GM19351 (cell line): ENCODE data around the gene TMEM31.
"Not testable (repeated sequence)": the region's sequence is repeated elsewhere in the genome, so short reads cannot be mapped to it uniquely, and the experiment has no call there.

ENCODE experiments used
- ATAC-seq: cut with Tn5 transposase; IDR thresholded peaks from one replicate; pipeline ENCODE4 v1.9.1; 2021; ENCODE audit warnings: mild to moderate bottlenecking, moderate library complexity; ENCODE audit not compliant: unreplicated experiment

Gene TMEM31

DNA sequence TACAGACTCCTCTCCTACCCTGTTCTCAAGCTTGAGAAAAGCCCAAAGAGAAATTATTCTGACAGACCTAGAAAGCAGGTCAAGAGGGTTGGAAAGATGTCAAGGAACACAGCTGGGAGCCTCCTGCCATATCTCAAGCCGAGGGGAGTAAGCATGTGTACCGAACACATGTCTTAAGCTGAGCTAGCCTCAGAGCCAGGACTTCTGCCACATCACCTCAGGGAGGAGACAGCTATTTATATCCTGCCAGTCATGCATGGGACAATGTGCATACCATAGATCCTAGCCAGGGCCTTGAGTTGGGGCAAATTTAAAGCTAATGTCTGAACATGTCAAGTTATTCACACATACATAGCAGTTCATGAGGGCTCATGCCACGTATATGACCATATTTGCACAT, 11.8 kb downstream of the TMEM31 start:
- ATAC-seq: no peak

DNA sequence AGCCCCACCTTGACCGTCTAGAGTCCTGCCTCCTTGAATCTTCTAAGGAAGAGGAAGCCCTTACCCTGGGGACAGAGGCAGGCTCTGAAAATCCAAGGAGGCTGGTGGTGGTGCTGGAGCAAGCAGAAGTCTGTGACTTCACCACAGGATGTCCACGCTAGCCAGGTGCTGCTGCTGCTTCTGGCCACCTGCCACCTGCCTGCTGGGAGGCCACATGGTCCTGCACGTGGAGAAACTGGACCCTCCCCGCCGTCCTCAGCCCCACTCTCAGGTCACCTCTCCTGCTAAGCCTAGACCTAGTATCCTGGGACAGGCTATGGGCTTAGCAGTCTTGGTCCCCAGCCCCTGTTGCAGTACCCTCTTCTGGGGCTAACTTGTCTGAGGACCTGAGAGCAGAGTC, 15.8 kb downstream of the TMEM31 start:
- no peak for ATAC-seq

GRCh38 chrX:103727115-103727514, 16.4 kb downstream of the TMEM31 start:
- no peak for ATAC-seq

- ATAC-seq: no peak
Measured at GRCh38 chrX:103729015-103729414, 18.3 kb downstream of the TMEM31 start.

DNA sequence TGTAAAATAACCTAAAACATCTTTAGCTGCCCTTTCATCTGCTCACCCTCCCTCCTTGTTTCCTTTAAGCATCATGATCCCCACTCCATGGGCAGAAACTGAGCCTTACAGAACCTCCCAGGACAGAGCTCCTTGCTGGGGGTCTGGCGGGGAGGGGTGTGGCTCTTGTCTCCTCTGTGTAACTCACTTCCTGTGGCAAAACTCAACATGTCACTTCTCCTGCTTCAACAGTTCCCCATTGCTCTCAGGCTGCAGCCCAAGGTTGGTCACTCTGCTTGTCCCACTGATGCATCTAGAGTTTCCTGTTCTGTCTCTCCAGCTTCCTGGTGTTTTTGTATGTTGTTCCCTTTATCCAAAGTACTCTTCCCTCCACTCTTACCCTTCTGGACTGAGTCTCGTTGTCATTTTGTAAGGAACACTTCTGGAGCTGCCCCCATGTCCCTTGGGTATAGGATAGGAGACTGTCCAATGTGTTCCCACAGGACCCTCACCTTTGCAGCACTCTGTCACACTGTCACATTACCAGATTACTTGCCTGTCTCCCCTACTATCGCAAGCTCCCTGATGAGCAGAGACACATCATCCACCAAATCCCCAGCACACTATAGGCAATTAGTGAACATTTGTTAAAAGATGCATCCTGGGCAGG, 19.6 kb downstream of the TMEM31 start:
- no peak for ATAC-seq

DNA sequence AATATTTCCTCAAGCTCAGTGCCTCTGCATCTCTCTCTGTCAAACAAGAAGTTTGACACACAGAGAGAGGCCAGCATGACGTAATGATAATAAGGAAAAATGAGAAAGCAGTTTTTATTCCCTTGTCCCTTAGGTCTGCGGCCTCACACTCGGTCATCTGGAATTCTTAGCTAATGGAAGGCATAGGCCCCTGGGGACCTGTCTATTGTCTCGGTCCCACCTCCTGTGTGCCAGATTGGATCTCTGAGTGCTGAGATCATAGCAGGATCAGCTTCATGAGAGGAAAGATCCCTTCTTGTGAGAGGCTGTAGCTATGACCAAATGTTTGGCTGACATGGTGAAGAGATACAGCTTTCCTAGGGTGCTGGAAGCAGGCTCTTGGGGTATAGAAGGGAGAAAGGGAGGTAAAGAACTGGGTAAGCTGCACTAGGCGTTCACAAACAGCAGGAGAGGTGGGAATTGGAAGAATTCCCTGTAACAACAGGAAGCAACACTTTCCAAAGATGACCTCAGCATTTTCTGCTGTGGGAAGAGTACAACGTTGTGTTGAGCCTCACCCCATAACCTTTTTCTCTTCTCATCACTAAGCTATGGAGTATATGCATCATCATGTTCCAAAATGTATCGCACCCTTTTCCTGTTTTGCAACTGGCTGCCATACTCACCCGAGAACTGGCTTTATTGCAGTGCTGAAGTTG, 20.2 kb downstream of the TMEM31 start:
- ATAC-seq: no peak

GRCh38 chrX:103733017-103733416, 22.3 kb downstream of the TMEM31 start:
- ATAC-seq: no peak

DNA sequence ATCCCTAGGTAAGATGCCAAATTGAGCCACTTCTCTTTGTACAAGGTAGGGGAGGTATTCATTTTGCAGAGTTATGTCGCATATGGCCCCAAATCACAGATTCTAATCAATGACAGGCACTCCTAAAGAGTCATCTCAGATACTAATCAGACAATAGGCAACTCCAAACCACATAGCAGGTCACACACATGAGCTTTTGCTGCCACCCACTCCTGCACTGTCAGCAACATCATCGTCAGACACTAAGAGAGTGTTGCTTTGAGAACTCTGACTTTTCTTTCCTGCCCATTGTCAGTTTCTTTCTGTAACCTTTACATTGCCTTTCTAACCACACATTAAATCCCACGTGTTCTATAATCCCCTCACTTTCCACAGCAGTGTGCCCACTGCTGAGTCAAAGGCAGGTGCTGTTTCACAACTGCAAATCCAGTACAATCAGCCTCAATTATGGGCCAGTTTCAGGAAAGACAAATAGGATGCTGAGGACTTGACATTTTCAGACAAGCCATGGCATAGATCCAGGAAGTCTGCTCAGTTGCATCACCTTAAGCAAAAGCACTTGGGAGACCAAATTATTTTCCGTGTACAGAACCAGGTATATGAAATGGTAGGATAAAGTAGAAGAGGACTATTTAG, 23.5 kb downstream of the TMEM31 start:
- ATAC-seq: no peak

- ATAC-seq: no peak
Measured at GRCh38 chrX:103737696-103738095, 27.0 kb downstream of the TMEM31 start.

DNA sequence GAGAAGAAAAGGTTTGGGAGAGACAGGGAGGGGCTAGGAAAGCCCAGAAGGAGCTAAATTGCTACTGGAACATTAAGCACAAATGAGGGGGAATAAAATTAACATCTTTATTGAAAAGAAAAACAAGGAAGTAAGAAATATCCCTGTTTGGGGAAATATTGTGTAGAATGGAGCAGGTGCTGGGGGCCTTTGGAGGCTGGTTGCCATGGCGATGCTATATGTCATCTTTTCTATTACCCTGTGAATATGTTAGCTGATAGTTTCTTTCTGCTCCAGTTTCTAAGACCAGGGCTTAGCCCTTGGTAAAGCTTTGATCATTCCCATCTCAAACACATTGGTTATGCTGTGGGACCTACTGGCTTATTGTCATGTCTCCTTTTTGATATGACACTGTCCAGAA, 28.7 kb downstream of the TMEM31 start:
- ATAC-seq: no peak

DNA sequence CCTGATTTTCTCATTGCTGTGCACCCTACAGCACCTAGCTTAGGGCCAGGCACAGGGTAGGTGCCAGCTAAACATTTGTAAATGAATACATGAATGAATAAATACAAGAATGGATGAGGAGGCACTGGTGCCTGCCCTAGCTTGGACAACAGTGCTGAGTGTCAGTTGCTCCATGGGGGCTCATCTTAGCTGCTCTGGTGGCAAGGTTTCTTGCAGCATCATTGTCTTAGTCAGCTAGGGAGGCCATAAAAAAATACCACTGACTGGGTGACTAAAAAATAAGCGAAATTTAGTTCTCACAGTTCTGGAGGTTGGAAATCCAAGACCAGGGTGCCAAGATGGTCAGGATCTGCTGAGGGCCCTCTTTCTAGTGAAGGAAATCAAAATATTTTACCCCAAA, 31.2 kb downstream of the TMEM31 start:
- no peak for ATAC-seq

DNA sequence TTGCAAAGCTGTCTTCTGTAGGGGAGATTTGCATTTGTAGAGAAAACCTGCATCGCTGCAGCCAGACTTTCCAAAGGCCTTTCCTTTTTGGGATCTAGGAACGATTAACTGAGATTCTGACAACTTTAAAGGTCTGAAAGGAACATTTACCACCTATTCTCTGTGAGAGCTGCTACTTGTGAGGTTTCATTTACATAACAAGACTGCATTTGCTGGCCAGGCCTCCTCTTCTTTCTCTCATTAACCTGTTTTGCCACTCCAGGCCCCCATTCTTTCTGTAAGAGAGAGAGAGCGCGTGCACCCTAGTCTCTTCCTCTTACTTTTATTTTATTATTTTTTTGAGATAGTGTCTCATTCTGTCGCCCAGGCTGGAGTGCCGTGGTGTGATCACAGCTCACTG, 31.6 kb downstream of the TMEM31 start:
- no peak for ATAC-seq

GRCh38 chrX:103747163-103747562, 36.5 kb downstream of the TMEM31 start:
- ATAC-seq: no peak

- no peak for ATAC-seq
Measured at GRCh38 chrX:103754401-103754800, 43.7 kb downstream of the TMEM31 start.

GRCh38 chrX:103756736-103757135, 46.0 kb downstream of the TMEM31 start:
- ATAC-seq: no peak

DNA sequence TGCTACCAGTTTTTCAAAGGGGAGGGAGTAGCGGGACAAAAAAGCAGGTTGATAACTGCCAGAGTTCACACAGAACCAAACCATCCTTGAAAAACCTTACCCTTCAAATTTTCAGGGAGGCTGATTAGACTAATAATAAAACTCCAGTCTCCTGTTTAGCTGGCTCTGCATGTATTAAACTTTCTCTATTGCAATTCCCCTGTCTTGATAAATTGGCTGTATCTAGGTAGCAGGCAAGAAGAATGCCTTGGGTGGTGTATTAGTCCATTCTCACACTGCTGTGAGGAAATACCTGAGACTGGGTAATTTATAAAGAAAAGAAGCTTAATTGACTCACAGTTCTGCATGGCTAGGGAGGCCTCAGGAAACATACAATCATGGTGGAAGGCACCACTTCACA, 47.8 kb downstream of the TMEM31 start:
- no peak for ATAC-seq

- not testable (repeated sequence) for ATAC-seq
Measured at GRCh38 chrX:103763541-103763940, 52.8 kb downstream of the TMEM31 start.
